AG04449 (cell line): ENCODE data around the gene RNASE8.

ENCODE experiments used
- CTCF ChIA-PET: fragments of 350-600 bp; formaldehyde crosslinking; extraction: SDS; loops from one replicate; lab custom pipeline; 2021; ENCODE audit warnings: antibody characterized with exemption; lab: Yijun Ruan, JAX
- POLR2A ChIA-PET: fragments of 400-600, 350-600 bp; formaldehyde crosslinking; extraction: SDS; loops from one replicate; lab custom pipeline; 2020; ENCODE audit warnings: antibody characterized with exemption, inconsistent platforms; lab: Yijun Ruan, JAX
- DNase-seq: peaks from one replicate; pipeline ENCODE4 v3.0.0-alpha.2; 2010; ENCODE audit warnings: low read depth, low spot score
- H3K4me3 ChIP-seq: 2 replicates; pipeline ENCODE4 v1.5.1; 2011; ENCODE audit warnings: low read depth, mild to moderate bottlenecking, control low read depth, low read length
- TF ChIP-seq, protein P1 (sequence below): IDR thresholded peaks from one replicate; pipeline ENCODE4 v1.5.1; 2011; ENCODE audit warnings: mild to moderate bottlenecking, moderate library complexity, low read length, control low read depth, inconsistent platforms; ENCODE audit not compliant: insufficient read depth; ENCODE audit errors: missing control alignments

The RNASE8 gene

DNA sequence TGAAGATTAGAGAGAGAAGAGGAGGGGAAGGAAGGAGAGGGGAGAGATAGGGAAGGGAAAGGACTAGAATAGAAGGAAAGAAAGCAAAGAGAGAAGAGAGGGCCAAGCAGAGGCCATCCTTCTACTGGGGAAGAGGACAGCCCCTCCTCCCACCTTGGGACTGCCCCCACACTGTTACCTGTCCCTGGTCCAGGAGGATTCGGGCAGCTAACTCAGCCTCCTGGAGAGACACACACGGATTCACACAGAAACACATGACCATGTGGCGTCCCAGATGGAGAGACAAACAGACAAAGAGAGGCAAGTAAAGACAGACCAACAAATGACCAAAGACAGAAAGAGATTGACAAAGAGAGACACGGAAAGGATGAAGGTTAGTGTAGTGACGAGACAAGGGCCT is 34.9 kb upstream of the RNASE8 start:
- H3K4me3 ChIP-seq = no peak overlapping the region
- DNase-seq = no peak
- CTCF ChIA-PET = interaction anchor here (0.9 to 17.1 kb wide), 7 partner anchors 8 to 83 kb away, joined by 3 to 684 read pairs (median 28); partner anchors contain the start of genes RNASE13, SLC39A2, TMEM253 and TPPP2
- TF ChIP-seq, protein P1, sequence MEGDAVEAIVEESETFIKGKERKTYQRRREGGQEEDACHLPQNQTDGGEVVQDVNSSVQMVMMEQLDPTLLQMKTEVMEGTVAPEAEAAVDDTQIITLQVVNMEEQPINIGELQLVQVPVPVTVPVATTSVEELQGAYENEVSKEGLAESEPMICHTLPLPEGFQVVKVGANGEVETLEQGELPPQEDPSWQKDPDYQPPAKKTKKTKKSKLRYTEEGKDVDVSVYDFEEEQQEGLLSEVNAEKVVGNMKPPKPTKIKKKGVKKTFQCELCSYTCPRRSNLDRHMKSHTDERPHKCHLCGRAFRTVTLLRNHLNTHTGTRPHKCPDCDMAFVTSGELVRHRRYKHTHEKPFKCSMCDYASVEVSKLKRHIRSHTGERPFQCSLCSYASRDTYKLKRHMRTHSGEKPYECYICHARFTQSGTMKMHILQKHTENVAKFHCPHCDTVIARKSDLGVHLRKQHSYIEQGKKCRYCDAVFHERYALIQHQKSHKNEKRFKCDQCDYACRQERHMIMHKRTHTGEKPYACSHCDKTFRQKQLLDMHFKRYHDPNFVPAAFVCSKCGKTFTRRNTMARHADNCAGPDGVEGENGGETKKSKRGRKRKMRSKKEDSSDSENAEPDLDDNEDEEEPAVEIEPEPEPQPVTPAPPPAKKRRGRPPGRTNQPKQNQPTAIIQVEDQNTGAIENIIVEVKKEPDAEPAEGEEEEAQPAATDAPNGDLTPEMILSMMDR = no peak
- POLR2A ChIA-PET = no interaction called here

DNA sequence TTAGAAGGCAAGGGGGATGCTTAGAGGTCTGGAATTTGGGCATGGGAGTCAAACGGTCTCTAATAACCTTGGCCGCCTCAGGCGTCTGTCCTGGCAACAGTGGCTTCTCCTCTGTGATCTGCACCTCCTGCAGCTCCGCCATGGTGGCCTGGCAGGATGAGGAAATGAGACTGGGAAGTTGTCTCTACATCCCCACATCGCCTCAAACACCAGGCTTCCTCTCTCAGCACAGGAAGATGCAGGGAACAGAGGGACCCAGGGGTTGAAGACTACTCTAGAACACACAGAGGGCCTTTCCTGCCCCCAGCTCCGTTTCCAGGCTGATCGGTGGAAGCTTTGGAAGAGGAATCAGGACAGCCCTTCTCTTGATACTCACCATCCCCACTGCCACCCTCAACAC is 34.4 kb upstream of the RNASE8 start:
- no peak for DNase-seq

DNA sequence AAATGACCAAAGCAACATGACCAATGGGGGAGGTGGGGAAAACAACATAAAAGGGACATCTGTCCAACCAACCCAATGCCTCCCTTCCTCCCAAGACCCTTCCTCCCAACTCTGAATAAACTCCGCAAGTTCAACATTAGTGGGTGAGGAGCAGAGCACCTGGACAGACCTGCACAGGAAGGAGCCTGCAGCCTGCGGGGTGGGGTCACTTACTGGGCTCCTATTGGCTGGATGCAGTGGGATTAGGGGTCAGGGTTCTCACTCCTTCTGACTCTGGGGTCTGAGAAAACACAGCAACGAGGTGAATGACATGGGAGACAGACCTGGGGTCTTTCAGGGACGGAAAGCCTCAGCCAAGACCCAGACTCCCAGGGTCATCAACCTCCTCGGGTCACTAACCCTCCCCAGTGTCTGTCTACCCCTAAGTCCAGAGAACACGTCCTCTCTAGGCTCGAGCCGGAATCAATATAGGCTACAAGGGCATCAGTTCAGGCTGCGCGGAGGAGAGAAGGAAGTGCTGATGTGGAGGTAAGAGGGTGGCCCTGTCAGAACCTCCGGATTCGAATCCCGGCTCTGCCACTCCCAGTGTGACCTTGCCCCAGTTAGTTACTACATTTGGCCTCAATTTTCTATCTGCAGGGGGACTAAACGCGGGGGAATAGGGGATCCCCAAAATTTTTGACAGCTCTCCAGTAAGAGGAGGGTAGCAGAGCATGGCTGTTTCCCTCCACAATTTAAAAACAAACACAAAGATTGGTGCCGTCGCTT is 33.6 kb upstream of the RNASE8 start:
- ChIA-PET POLR2A (interaction anchor here (0.6 kb wide), 1 partner anchor 56 kb away, joined by 6 read pairs; no protein-coding TSS in a partner anchor), CTCF (interaction anchor here (0.9 to 17.1 kb wide), 11 partner anchors 9 to 83 kb away, joined by 3 to 288 read pairs (median 5); partner anchors contain the start of gene SLC39A2)
- TF ChIP-seq, protein P1 = no peak
- H3K4me3 ChIP-seq = peak overlapping the region; percentile 43; the same call in 1 of the 2 replicates
- DNase-seq = no peak

More for the DNA sequence above, 34.4 kb upstream of the RNASE8 start:
- ChIA-PET CTCF (interaction anchor here (0.9 to 17.1 kb wide), 11 partner anchors 9 to 84 kb away, joined by 3 to 288 read pairs (median 5); partner anchors contain the start of gene SLC39A2), POLR2A (no interaction called here)
- H3K4me3 ChIP-seq = no peak overlapping the region
- TF ChIP-seq, protein P1 = no peak

DNA sequence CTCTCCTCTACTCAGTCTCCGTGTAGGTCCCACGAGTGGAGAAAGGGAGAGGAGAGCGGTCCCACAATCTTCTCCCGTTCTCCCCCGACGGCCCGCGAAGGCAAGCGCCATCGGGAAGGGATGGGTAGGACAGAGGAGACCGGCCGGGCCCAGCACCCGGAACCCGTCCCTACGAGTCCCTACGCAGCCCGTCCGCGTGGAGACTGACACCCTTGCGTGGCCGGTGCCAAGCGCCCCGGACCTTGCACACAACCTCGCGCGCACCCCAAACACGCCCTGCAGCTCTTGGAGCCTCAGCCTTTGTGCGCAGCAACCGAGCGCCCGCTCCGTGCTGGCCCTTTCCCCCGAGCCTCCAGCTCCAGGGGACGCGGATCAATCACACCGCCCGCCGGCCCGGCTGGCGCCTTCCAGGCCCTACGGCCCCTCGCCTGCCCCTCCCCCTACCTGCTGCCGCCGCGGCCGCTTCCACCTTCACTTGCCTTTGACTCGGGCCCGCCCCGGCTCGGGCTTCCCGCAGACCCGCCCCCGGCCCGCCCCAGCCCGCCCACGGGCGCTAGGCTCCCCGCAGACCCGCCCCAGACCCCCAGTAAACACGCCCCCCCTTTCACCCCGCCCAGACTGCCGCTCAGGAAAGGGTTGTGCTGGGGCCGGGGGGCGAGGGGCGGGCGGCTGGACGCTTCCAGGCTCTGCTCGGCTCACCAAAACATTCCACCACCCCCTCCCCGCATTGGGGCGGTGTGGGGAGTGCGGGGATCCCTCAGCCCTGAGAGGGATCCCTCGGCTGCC is 32.8 kb upstream of the RNASE8 start, which contains the start of gene NDRG2:
Gene NDRG2, minus strand, starts transcription at position 477 of the 786 bp plus-strand sequence. CDS start 1,746 bp downstream, outside the sequence.
- POLR2A ChIA-PET = interaction anchor here (0.6 kb wide), 1 partner anchor 55 kb away, joined by 6 read pairs; no protein-coding TSS in a partner anchor
- H3K4me3 ChIP-seq = peak within 1 kb of the TSS; percentile 43
- CTCF ChIA-PET = interaction anchor here (0.9 to 3.0 kb wide), 6 partner anchors 10 to 80 kb away, joined by 3 to 28 read pairs (median 10); no protein-coding TSS in a partner anchor

DNA sequence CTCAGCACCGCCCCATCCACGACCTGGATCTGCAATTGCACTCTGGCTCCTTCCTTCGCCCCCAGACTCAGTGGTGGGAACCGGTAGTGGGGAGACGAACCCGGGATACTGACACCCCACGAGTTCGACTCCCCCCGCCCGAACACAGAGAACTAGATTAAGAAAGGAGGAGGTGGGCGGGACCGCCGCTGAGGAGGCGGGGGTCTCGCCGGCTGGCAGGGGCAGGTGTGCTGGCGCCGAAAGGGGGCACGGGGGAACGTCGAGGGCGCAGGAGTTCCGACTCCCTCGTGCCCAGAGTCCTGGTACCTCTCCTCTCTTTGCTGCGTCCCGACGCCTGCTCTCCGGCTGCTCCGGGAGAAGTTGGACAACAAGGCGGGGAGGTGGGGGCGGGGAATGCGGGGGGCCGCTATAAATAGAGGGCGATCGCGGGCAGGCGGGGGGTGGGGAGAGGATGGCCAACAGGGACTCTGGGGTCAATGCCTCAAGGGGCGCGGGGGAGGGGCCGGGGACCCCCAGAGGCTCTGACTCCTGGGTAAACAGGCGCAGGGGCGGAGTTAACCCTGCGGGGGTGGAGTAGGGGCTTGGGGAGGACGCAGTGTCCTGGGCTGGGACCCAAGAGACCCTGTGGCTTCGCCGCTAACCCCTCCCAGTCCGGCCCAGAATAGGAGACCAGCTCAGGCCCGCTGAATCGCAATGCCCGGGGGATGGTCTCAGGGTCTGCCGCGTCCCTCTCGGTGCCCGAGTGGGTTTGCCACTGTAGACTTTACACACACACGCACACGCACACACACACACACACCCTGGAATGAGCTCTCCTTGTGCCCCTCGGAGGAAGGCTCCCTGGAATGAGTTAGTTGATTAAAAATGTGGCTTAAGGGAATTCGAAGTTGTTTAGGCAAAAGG is 32.0 kb upstream of the RNASE8 start:
- CTCF ChIA-PET = interaction anchor here (0.8 to 12.6 kb wide), 9 partner anchors 9 to 79 kb away, joined by 3 to 172 read pairs (median 7); no protein-coding TSS in a partner anchor
- POLR2A ChIA-PET = no interaction called here
- TF ChIP-seq, protein P1 = no peak
- H3K4me3 ChIP-seq = peak overlapping the region; percentile 42
- DNase-seq = no peak

More for the DNA sequence above, 32.8 kb upstream of the RNASE8 start, which contains the start of gene NDRG2:
- DNase-seq = no peak
- TF ChIP-seq, protein P1 = no peak
